GM23338 (cell line): Measurements from ENCODE around the gene WDR37. TPM values are rescaled to one million over a fixed set of nuclear protein-coding genes. Genes with fewer than 3 reads are reported as not detected.
A peak's percentile ranks its signal among the peaks of the same experiment; 100 is the strongest.

Source experiments
- ATAC-seq: fragments of 200-7000 bp; cut with Tn5 transposase; 3 replicates; pipeline ENCODE4 v1.9.1; 2020
- DNase-seq: peaks from one replicate; pipeline ENCODE4 v3.0.0-alpha.2; 2015; ENCODE audit warnings: low spot score
- H2AFZ ChIP-seq: fragments of 200-600 bp; sonication (generic); 2 replicates; pipeline ENCODE4 v1.8.0; 2016; ENCODE audit warnings: antibody characterized with exemption, mild to moderate bottlenecking, moderate library complexity
- H3F3A ChIP-seq: fragments of 200-600 bp; sonication (generic); replicated peaks from 2 replicates; pipeline ENCODE4 v1.8.0; 2017; ENCODE audit warnings: antibody characterized with exemption, mixed run types, low read depth
- H3K27ac ChIP-seq: fragments of 200-600 bp; sonication (generic); 2 replicates; pipeline ENCODE4 v1.6.1; 2016; ENCODE audit warnings: low read depth
- H3K27me3 ChIP-seq: fragments of 200-600 bp; sonication (generic); 2 replicates; pipeline ENCODE4 v1.8.0; 2016; ENCODE audit warnings: mild to moderate bottlenecking, mixed run types, moderate library complexity; ENCODE audit not compliant: insufficient read depth
- H3K36me3 ChIP-seq: fragments of 200-600 bp; sonication (generic); 2 replicates; pipeline ENCODE4 v1.8.0; 2016; ENCODE audit warnings: mild to moderate bottlenecking; ENCODE audit not compliant: insufficient read depth
- H3K4me1 ChIP-seq: fragments of 200-600 bp; sonication (generic); 2 replicates; pipeline ENCODE4 v1.8.0; 2016; ENCODE audit warnings: mild to moderate bottlenecking, moderate library complexity; ENCODE audit not compliant: insufficient read depth
- H3K4me2 ChIP-seq: fragments of 200-600 bp; sonication (generic); 2 replicates; pipeline ENCODE4 v1.7.1; 2017; ENCODE audit warnings: mixed run types
- H3K4me3 ChIP-seq: fragments of 200-600 bp; sonication (generic); 2 replicates; pipeline ENCODE4 v1.6.1; 2016; ENCODE audit warnings: mixed run types
- H3K79me2 ChIP-seq: fragments of 200-600 bp; sonication (generic); replicated peaks from 2 replicates; pipeline ENCODE4 v1.8.0; 2017; ENCODE audit warnings: mild to moderate bottlenecking; ENCODE audit not compliant: insufficient read depth
- H3K9me2 ChIP-seq: fragments of 200-600 bp; sonication (generic); 2 replicates; pipeline ENCODE4 v1.8.0; 2017; ENCODE audit not compliant: insufficient read depth
- H4K20me1 ChIP-seq: fragments of 200-600 bp; sonication (generic); replicated peaks from 2 replicates; pipeline ENCODE4 v1.8.0; 2017; ENCODE audit warnings: mild to moderate bottlenecking; ENCODE audit not compliant: insufficient read depth
- H3K27ac Mint-ChIP-seq: 2 replicates; pipeline ENCODE4 v1.8.0; 2020; ENCODE audit warnings: inconsistent platforms, mild to moderate bottlenecking, moderate library complexity, mixed read lengths
- H3K27me3 Mint-ChIP-seq: 3 replicates; pipeline ENCODE4 v1.8.0; 2022; ENCODE audit warnings: low read depth, mild to moderate bottlenecking, moderate library complexity, mixed read lengths, inconsistent platforms; ENCODE audit not compliant: insufficient read depth, poor library complexity
- H3K36me3 Mint-ChIP-seq: 3 replicates; pipeline ENCODE4 v1.8.0; 2021; ENCODE audit warnings: low read depth, mild to moderate bottlenecking, inconsistent platforms, moderate library complexity, mixed read lengths
- H3K4me1 Mint-ChIP-seq: 3 replicates; pipeline ENCODE4 v1.8.0; 2020; ENCODE audit warnings: mild to moderate bottlenecking, inconsistent platforms, mixed read lengths
- H3K4me3 Mint-ChIP-seq: 3 replicates; pipeline ENCODE4 v1.8.0; 2021; ENCODE audit warnings: moderate library complexity, mild to moderate bottlenecking, inconsistent platforms, mixed read lengths
- H3K9me3 Mint-ChIP-seq: 3 replicates; pipeline ENCODE4 v1.8.0; 2020; ENCODE audit warnings: moderate library complexity, mild to moderate bottlenecking, inconsistent platforms, mixed read lengths
- CREB1 ChIP-seq: fragments of 250-450 bp; sonication (Bioruptor Pico); IDR thresholded peaks from 2 replicates; pipeline ENCODE4 v1.5.0; 2020; ENCODE audit warnings: low read depth, mild to moderate bottlenecking, moderate library complexity
- EZH2phosphoT487 ChIP-seq: fragments of 200-600 bp; sonication (generic); IDR thresholded peaks from one replicate; pipeline ENCODE4 v1.8.1; 2018; ENCODE audit warnings: antibody characterized with exemption; ENCODE audit not compliant: unreplicated experiment
- JUNB ChIP-seq: IDR thresholded peaks from one replicate; pipeline ENCODE4 v1.6.1; 2016; ENCODE audit warnings: antibody characterized with exemption; ENCODE audit not compliant: unreplicated experiment
- STAT1 ChIP-seq: IDR thresholded peaks from one replicate; pipeline ENCODE4 v1.6.1; 2016; ENCODE audit warnings: antibody characterized with exemption; ENCODE audit not compliant: unreplicated experiment
- ZNF114 ChIP-seq: fragments of 250-450 bp; sonication (Bioruptor Pico); IDR thresholded peaks from 2 replicates; pipeline ENCODE4 v1.5.0; 2020; ENCODE audit warnings: mild to moderate bottlenecking, moderate library complexity
- polyA plus RNA-seq: library from polyadenylated mRNA; unstranded; fragments of >200 nt; fragmentation: Nextera tagmentation; extraction: Ambion mirVana; gene quantifications from 2 replicates; pipeline ENCODE4 v1.2.1, GENCODE V29; 2016
- total RNA-seq: library from RNA; depleted of rRNA; stranded (reverse); fragments of >200 nt; shearing (Covaris generic); gene quantifications from 2 replicates; pipeline ENCODE4 v1.2.3, GENCODE V29; 2014
- TF ChIP-seq, protein P1 (sequence below): IDR thresholded peaks from one replicate; pipeline ENCODE4 v1.6.1; 2018; ENCODE audit warnings: antibody characterized with exemption; ENCODE audit not compliant: unreplicated experiment
- TF ChIP-seq, protein P2 (sequence below), 2 experiments: fragments of 200-600 bp in 1 of 2; sonication (generic) in 1 of 2; conservative IDR thresholded peaks; 2 replicates each; pipeline versions ENCODE4 v1.5.1 to v1.6.1; 2016 to 2017; ENCODE audit warnings: antibody characterized with exemption in 2 of 2, low read depth in 2 of 2, mild to moderate bottlenecking in 2 of 2, moderate library complexity in 1 of 2
- TF ChIP-seq, protein P3 (sequence below): IDR thresholded peaks from 2 replicates; pipeline ENCODE4 v1.6.1; 2016; ENCODE audit warnings: antibody characterized with exemption

Gene WDR37
- total and polyA plus RNA-seq, 2 experiments from 2014 or later, result 6.0 to 10.2 TPM

DNA sequence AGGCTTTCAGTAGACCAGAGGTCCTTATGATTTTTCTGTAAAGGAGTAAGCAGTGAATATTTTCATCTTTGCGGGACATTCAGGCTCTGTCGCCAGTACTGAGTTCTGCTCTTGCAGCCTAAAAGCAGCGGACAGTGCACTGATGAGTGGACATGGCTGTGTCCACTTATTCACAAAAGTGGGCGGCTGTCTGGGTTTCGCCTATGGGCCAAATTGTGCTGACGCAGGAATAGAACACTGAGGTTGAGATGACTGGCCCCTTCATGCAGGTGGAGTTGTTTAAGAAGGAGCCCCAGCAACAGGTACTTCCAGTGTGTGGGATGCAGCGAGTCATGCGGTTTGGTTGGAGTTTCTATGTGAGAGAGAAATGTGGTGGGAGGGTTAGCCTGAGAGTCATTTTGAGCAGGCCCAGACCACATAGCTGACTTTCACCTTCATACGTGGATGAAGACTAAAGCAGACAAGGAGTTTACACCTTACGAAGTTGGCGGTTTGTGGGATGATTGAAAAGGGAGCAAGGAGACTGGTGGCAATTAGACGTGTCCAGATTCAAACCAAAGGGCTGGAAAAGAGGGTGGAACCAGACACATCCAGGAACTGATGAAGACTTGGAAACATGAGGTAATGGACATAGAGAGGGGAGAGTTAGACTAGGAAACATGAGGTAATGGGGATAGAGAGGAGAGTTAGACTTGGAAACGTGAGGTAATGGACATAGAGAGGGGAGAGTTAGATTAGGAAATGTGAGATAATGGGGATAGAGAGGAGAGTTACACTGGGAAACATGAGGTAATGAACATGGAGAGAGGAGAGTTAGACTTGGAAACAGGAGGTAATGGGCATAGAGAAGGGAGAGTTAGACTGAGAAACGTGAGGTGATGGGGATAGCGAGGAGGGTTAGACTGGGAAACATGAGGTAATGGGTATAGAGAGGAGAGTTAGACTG is 38.2 kb downstream of the WDR37 start:
- ATAC-seq (no peak), DNase-seq (no peak)
- no peaks in the 10 kb centered on the region for H4K20me1 ChIP-seq
- Mint-ChIP-seq H3K9me3 (no peaks in the 10 kb centered on the region), H3K4me1 (no peaks in the 10 kb centered on the region), H3K27me3 (no peaks in the 10 kb centered on the region), H3K36me3 (peaks cover 15% of the 10 kb centered on the region; the same call in 2 of the 3 replicates), H3K27ac (no peak overlapping the region), H3K4me3 (no peak overlapping the region)
- 0 out of 2 replicates have a peak overlapping the region, but pooled peaks have one; percentile 50 for H3K27ac ChIP-seq
- H3K4me3 ChIP-seq, result no peak overlapping the region
- peaks cover 4% of the 10 kb centered on the region; the same call in 1 of the 2 replicates for H3K36me3 ChIP-seq
- H3K9me2 ChIP-seq, result no peaks in the 10 kb centered on the region
- no peaks in the 10 kb centered on the region for H3K79me2 ChIP-seq
- no peaks in the 10 kb centered on the region for H3F3A ChIP-seq
- TF ChIP-seq ZNF114 (CRISPR knock-in tag), result no peak
- no peak for TF ChIP-seq STAT1
- no peak for TF ChIP-seq JUNB
- TF ChIP-seq, protein P1, sequence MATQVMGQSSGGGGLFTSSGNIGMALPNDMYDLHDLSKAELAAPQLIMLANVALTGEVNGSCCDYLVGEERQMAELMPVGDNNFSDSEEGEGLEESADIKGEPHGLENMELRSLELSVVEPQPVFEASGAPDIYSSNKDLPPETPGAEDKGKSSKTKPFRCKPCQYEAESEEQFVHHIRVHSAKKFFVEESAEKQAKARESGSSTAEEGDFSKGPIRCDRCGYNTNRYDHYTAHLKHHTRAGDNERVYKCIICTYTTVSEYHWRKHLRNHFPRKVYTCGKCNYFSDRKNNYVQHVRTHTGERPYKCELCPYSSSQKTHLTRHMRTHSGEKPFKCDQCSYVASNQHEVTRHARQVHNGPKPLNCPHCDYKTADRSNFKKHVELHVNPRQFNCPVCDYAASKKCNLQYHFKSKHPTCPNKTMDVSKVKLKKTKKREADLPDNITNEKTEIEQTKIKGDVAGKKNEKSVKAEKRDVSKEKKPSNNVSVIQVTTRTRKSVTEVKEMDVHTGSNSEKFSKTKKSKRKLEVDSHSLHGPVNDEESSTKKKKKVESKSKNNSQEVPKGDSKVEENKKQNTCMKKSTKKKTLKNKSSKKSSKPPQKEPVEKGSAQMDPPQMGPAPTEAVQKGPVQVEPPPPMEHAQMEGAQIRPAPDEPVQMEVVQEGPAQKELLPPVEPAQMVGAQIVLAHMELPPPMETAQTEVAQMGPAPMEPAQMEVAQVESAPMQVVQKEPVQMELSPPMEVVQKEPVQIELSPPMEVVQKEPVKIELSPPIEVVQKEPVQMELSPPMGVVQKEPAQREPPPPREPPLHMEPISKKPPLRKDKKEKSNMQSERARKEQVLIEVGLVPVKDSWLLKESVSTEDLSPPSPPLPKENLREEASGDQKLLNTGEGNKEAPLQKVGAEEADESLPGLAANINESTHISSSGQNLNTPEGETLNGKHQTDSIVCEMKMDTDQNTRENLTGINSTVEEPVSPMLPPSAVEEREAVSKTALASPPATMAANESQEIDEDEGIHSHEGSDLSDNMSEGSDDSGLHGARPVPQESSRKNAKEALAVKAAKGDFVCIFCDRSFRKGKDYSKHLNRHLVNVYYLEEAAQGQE, result no peak
- TF ChIP-seq, protein P2, sequence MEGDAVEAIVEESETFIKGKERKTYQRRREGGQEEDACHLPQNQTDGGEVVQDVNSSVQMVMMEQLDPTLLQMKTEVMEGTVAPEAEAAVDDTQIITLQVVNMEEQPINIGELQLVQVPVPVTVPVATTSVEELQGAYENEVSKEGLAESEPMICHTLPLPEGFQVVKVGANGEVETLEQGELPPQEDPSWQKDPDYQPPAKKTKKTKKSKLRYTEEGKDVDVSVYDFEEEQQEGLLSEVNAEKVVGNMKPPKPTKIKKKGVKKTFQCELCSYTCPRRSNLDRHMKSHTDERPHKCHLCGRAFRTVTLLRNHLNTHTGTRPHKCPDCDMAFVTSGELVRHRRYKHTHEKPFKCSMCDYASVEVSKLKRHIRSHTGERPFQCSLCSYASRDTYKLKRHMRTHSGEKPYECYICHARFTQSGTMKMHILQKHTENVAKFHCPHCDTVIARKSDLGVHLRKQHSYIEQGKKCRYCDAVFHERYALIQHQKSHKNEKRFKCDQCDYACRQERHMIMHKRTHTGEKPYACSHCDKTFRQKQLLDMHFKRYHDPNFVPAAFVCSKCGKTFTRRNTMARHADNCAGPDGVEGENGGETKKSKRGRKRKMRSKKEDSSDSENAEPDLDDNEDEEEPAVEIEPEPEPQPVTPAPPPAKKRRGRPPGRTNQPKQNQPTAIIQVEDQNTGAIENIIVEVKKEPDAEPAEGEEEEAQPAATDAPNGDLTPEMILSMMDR (conservative IDR thresholded peaks at IDR 0.05; ENCODE audit: low read depth in 2 of 2), result no peak
- TF ChIP-seq, protein P3, sequence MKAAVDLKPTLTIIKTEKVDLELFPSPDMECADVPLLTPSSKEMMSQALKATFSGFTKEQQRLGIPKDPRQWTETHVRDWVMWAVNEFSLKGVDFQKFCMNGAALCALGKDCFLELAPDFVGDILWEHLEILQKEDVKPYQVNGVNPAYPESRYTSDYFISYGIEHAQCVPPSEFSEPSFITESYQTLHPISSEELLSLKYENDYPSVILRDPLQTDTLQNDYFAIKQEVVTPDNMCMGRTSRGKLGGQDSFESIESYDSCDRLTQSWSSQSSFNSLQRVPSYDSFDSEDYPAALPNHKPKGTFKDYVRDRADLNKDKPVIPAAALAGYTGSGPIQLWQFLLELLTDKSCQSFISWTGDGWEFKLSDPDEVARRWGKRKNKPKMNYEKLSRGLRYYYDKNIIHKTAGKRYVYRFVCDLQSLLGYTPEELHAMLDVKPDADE, result no peak
- no peak for TF ChIP-seq EZH2phosphoT487
- TF ChIP-seq CREB1 (CRISPR knock-in tag), result no peak
- H3K27me3 ChIP-seq, result no peaks in the 10 kb centered on the region
- no peak overlapping the region for H2AFZ ChIP-seq
- no peaks in the 10 kb centered on the region for H3K4me1 ChIP-seq
- H3K4me2 ChIP-seq, result no peak overlapping the region
